T follicular helper cell (primary cell): ENCODE results near the gene PREX1.
"Not testable (repeated sequence)": the region's sequence is repeated elsewhere in the genome, so short reads cannot be mapped to it uniquely, and the experiment has no call there.

Experiments used
- DNase-seq: peaks from one replicate; pipeline ENCODE4 v3.0.0-alpha.2; 2020; ENCODE audit warnings: low read depth

Gene PREX1

GRCh38 chr20:48773837-48774418 lies 53.9 kb downstream of the PREX1 start:
- DNase-seq, result no peak

DNA sequence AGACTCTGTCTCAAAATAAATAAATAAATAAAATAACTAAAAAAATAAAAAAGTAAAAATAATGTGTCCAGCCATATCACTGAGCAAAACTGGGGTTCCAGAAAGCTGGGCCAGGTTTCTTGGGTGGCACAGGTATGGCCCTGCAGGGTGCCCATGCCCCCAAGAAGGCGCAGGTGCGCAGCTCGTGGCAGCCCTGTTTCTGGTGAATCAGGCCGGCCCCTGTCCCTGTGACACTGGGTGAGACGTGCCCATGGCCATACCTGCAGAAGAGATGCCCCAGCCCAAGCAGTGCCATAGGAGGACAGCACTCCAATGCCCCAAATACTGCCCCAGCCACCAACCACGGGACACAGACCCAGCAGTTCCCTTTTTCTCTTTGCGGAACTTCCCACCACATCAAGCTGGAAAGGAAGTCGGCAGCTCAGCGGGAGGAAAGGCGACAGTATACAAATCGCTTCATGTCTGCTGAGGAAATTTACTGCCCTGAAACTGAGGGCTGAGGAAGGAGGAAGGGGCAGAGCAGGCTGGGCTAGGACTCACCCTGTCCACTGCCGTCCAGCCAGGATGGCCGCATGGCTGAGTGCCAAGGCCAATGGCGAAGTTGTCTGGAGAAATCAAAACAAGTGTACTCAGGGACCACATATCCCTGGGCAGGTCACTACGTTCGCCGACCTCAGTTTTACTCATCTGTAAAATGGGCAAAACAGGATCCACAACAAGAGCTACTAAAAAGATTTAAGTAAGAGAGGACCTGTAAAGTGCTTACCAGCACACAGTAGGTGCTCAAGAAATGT lies 55.4 kb downstream of the PREX1 start:
- no peak for DNase-seq

DNA sequence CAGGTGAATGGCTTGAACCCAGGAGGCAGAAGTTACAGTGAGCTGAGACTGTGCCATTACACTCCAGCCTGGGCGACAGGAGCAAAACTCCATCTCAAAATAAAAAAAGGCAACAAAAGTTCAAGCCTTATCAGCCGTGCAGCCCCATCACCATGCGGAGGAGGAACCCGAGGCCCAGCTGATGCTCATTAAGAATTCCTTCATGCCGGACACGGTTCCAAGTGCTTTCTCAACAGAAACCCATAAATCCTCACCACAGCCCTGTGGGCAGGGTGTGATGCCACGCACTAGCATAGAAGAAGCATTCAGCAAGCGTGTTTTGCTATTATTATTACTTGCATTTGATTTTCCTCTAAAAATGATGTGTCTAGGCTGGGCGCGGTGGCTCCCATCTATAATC lies 56.3 kb downstream of the PREX1 start:
- no peak for DNase-seq

- no peak for DNase-seq
These were observed 56.9 kb downstream of the PREX1 start for GRCh38 chr20:48770700-48771442.

- peak; percentile 85 for DNase-seq
These were observed 58.5 kb downstream of the PREX1 start for GRCh38 chr20:48769069-48769983.

DNA sequence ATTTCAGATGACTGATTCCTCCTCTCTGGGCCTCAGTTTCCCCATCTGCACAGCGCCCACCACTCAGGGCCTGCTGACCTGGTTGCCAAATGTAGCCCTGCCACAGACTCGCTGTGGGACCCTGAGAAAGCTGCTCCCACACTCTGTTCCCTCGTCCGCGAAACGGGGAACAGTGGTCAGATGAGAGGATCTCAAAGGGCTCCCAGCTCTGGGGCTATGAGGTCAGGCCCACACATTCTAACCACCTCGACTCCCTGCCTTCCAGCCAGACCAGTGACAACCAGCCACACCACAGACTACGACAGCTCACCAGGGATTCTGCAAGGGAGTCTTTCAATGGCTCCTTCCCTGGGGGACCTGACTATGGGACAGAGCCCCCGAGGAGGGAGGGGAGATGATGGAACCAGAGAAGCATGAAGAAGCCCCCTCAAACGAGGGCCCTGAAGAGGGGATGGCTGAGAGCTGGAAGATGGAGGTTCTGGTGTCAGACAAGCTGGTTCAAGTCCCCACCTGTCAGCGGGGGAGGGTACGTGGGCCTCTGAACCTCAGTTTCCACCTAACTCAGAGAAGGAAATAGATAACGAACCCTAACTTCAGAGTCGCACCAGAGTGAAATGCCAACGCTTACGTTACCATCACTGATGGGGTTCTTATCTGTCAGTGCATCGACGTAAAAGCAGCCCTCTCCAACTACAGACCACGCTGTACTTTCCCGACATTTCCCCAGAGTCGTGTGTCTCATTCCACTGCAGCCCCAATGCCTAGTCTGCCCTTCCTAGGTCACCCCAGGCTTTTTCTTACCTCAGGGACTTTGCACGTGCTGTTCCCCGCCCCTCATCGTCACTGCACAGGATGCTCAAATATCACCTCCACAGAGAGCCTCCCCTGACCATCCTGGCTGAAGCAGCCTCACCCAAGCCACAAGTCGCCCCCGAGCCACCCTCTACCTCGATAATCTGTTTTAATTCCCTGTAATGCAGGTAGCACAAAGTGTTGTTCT lies 60.5 kb downstream of the PREX1 start:
- DNase-seq, result no peak

DNA sequence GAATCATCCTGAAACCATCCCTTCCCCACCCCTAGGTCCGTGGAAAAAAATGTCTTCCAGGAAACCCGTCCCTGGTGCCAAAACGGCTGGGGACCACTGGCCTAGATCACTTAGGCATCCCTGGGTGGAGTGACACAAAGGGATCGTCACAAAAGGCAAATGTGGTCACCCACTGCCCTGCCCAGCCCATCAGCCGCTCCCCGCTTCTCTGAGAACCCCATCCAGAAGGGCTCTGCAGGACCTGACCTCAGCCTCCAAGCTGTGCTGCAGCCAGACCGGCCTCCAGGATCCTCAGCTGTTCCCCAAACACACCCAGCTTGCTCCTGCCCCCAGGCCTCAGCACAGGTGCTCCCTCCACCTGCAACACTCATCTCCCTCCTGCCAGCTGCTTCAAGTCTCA lies 61.6 kb downstream of the PREX1 start:
- DNase-seq, result no peak

DNA sequence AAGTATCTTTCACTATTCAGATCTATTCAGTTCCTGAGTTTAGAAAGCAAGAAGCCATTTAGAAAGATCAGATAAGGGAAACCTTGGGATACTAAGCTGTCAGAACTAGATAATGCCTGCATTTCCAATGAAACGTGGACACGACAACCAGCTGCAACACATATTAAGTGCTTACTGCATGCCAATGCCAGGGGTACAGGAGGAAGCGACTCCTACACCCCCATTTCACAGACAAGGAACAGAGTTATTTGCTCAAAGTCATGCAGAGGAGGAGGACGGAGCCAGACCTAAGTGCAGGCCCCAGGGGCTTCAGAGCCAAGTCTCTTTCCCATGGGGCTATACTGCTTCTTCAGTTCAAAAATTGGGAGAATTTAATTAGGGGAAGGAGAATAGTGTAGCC lies 62.4 kb downstream of the PREX1 start:
- DNase-seq, result no peak

DNA sequence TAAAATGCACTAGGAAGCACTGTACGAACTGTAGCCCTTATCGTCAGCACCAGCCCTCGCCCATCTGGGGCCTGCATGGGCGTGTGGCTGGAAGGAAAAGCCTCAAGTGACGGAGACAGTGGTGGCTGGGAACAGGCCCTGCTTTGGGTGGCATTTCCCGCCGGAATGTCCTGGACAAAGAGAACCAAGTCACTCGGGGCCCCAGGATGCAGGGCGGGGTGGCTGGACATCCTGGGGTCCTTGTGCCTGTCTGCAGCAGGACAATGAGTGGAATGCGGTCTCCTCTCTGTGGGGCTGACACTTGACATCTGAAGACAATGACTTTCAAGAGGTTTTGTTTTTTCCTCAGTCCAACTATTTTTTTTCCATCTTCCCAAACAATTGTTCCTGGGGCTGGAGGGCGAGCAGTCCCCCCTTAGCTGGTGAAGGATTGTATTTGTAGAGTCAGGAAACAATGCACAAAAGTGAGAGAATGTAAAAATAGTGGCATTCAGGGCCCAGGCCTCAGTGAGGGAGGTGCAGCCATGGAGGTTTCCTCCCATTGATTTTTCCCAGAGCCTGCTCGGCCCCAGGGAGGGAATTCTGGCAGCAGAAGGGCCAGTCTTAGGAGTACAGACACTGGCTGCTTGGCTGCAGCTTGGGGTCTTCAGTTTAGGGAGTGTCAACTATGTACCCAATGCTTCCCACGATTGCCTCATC lies 64.4 kb downstream of the PREX1 start:
- no peak for DNase-seq

DNA sequence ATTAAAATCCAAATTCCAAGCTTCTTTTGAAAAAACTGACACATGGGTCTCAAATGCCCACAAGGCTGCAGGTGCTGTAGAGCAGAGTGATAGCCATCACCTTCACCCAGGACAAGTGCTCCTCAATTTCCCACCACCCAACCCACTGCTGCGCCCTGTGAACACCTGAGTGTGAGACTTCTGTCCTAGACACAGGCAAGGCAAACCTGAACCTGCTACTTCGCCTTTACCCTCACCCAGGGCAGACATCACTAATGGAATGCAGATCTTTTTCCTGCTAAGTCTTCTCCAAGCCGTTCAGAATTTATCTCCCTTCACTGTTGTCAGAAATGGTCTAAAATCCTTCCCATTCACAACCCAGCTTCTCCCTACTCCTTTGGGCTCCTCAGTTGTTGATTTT lies 65.9 kb downstream of the PREX1 start:
- DNase-seq, result no peak

DNA sequence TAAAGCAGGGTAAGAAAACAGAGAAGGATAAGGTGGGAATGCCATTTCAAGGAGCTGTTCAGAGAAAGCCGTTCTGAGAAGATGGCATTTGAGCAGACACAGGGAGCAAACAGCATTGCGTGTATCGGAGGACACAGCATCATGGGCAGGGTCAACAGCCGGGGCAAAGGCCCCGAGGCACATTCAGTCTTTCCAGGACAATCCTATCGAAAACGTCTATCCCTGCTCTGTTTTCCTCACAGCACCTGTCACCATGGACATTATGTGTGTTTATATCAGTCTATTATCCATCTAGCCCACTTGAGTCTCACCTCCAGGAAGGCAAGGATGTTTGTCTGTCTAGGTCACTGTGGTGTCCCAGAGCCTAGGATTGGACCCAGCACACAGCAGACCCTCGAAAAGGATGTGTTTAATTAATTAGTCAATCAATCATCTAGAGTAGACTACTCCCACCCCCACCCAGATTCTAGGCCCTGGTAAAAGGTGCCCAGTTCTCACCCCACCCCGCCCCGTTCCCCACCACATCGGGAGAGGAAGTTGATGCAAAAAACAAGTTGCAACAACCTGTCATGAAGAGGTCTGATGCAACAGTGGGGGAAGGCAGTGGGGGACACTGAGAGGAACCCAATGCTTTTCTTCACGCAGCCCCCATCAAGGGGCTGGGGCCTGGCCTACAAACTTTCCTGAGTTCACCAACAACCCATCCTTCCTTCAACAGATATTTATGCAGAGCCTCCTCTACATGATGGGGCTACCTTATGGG lies 66.6 kb downstream of the PREX1 start:
- peak; percentile 36 for DNase-seq

GRCh38 chr20:48760403-48760983 lies 67.3 kb downstream of the PREX1 start:
- DNase-seq, result peak; percentile 63

- DNase-seq, result no peak
These were observed 68.1 kb downstream of the PREX1 start for GRCh38 chr20:48759631-48760245.

DNA sequence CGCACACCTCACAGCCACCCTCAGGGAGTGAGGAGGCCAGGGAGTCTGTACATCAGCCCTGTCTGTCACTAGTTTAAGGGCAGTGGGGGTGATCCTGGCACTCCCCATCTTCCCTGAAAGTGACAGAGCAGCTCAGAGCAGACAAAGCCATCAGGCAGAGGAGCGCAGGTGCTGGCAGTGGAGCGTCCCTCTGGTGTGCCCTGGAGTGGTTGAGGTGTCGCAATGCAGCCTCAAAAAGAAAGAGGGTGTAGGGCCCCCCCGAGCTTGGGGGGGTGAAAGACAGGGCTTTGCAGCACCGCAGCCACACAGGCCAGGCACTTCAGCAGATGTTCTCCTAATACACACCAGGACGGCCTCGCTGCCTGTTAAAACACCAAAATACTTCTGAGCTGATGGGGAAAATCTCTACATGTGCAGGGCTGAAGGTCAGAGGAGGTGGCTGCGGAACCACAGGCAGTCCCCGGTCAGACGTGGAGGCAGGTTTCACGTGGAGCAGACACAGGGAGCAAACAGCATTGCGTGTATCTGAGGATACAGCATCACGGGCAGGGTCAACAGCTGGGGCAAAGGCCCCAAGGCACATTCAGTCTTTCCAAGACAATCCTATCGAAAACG lies 69.5 kb downstream of the PREX1 start:
- no peak for DNase-seq

- DNase-seq, result not testable (repeated sequence)
These were observed 71.0 kb downstream of the PREX1 start for GRCh38 chr20:48756774-48757173.

- no peak for DNase-seq
These were observed 73.5 kb downstream of the PREX1 start for GRCh38 chr20:48754292-48754691.

- DNase-seq, result no peak
These were observed 74.8 kb downstream of the PREX1 start for GRCh38 chr20:48752963-48753362.

DNA sequence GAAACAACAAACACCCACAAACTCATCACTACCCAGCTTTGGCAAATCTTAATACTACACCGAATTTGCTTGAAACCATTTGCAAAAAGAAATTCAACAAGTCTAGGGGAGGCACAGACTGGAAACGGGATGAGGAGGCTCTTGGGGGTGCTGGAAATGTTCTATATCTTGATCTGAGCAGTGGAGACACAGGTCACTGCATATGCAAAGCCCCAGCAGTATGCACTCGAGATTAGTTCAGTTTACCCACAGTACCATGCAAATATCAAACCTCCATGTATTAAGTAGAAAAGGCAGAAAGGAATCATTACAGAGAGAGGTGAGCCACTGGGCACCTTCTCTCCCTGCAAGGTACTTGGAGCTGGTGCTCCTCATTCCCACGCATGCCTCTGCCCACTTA lies 75.9 kb downstream of the PREX1 start:
- DNase-seq, result no peak
